Breast epithelium (tissue), 3 donors: ENCODE data around the gene HSPA12B.

Experiments
- CTCF ChIP-seq, 3 donors: fragments of 450-650 bp; IDR thresholded peaks; one replicate each; pipeline ENCODE4 v1.5.1; 2016 to 2017; ENCODE audit warnings: antibody characterized with exemption in 3 of 3, mild to moderate bottlenecking in 3 of 3, moderate library complexity in 3 of 3
- POLR2A ChIP-seq: fragments of 450-650 bp; IDR thresholded peaks from one replicate; pipeline ENCODE4 v1.6.1; 2016; ENCODE audit warnings: antibody characterized with exemption, mild to moderate bottlenecking, moderate library complexity

GRCh38 chr20:3699037-3699436 lies 33.4 kb upstream of the HSPA12B start:
- TF ChIP-seq POLR2A: no peak
- no peak for TF ChIP-seq CTCF (IDR thresholded peaks at IDR 0.05)
